Liver (tissue), 3 donors: ENCODE measurements around the gene HACE1.

Source experiments
- CTCF ChIP-seq: fragments of 150-350 bp; IDR thresholded peaks from 2 replicates; pipeline ENCODE4 v1.5.1; 2017; ENCODE audit warnings: improper control_type of control experiment, low read depth, low read length; ENCODE audit not compliant: missing input control
- GABPA ChIP-seq, 2 donors: IDR thresholded peaks in 1 of 2; conservative IDR thresholded peaks in 1 of 2; 2 replicates each; pipeline ENCODE4 v1.6.1; 2016; ENCODE audit warnings: antibody characterized with exemption in 2 of 2, mild to moderate bottlenecking in 1 of 2, moderate library complexity in 1 of 2
- MAX ChIP-seq: IDR thresholded peaks from 2 replicates; pipeline ENCODE4 v1.6.1; 2016; ENCODE audit warnings: antibody characterized with exemption
- REST ChIP-seq: IDR thresholded peaks from 2 replicates; pipeline ENCODE4 v1.6.1; 2016; ENCODE audit warnings: antibody characterized with exemption, mild to moderate bottlenecking
- TAF1 ChIP-seq: conservative IDR thresholded peaks from 2 replicates; pipeline ENCODE4 v1.6.1; 2016; ENCODE audit warnings: antibody characterized with exemption, mild to moderate bottlenecking
- YY1 ChIP-seq: IDR thresholded peaks from 2 replicates; pipeline ENCODE4 v1.6.1; 2016; ENCODE audit warnings: antibody characterized with exemption, mild to moderate bottlenecking
- ZBTB33 ChIP-seq: IDR thresholded peaks from 2 replicates; pipeline ENCODE4 v1.6.1; 2016; ENCODE audit warnings: antibody characterized with exemption
- donor health status: healthy.
- donor health status: healthy.

GRCh38 chr6:104754788-104755409 is 104.8 kb downstream of the HACE1 start:
- TF ChIP-seq CTCF (no peak), MAX (no peak), YY1 (no peak), TAF1 (no peak), ZBTB33 (no peak), REST (no peak), GABPA (IDR thresholded peaks at IDR 0.05 in 1 of 2, conservative IDR thresholded peaks at IDR 0.05 in 1 of 2) (no peak)
